Measurements from ENCODE around the gene ZNFX1. TPM values are rescaled to one million over a fixed set of nuclear protein-coding genes. Genes with fewer than 3 reads are reported as not detected.
"Not testable (repeated sequence)": the region's sequence is repeated elsewhere in the genome, so short reads cannot be mapped to it uniquely, and the experiment has no call there.

Gene ZNFX1
- total RNA-seq, 1 donor from 2014 or later, result 77.4 TPM

DNA sequence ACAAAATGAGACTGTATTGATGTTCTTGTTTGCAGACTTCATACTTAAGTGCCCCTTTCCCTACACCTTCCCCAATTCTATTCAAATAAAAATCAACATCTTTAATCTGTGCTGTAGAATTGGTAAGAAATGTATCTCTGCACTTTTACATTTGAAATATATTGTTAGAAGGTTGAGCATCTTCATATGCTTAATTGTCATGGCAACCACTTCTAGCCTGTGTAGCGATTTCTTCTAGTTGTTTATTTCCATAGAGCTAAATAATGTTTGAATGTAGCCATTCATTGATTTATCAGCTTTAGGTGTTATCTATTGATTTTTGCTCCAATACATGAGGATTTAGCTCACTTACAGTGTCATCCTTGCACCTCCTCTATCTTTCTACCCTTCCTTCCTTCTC, 37.7 kb upstream of the ZNFX1 start:
- FAIRE-seq, result no peak
- peaks cover 57% of the 10 kb centered on the region for H3K27me3 ChIP-seq (ENCODE audit: insufficient read depth, low read length)

DNA sequence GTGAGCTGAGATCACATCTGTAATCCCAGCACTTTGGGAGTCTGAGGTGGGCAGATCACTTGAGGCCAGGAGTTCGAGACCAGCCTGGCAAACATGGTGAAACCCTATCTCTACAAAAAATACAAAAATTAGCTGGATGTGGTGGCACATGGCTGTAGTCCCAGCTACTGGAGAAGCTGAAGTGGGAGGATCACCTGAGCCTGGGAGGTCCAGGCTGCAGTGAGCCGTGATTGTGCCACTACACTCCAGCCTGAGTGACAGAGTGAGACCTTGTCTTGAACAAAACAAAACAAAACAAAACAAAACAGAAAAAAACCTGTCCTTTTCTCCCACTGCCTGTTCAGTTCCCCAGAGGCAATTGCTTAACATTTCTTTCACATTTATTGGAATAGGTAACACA, 36.2 kb upstream of the ZNFX1 start:
- peaks cover 45% of the 10 kb centered on the region for H3K27me3 ChIP-seq (ENCODE audit: insufficient read depth, low read length)
- not testable (repeated sequence) for H3K4me3 Mint-ChIP-seq (ENCODE audit: unreplicated experiment); H3K27ac ChIP-seq (ENCODE audit: low read depth, low read length); H3K9ac ChIP-seq (ENCODE audit: low read length); H3K36me3 Mint-ChIP-seq (ENCODE audit: low read depth, unreplicated experiment); H3K4me3 ChIP-seq (ENCODE audit: insufficient read depth, low read depth, low read length); H2AFZ ChIP-seq (ENCODE audit: low read depth, low read length); H4K20me1 ChIP-seq (ENCODE audit: insufficient read depth, low read length); H3K4me1 ChIP-seq (ENCODE audit: insufficient read depth, low read length); FAIRE-seq; DNase-seq (ENCODE audit: low read depth); H3K9me3 ChIP-seq (ENCODE audit: insufficient read depth, low read depth, low read length); H3K79me2 ChIP-seq (ENCODE audit: insufficient read depth, low read length); H3K9me3 Mint-ChIP-seq (ENCODE audit: unreplicated experiment); H3K4me1 Mint-ChIP-seq (ENCODE audit: low read depth, unreplicated experiment); H3K36me3 ChIP-seq (ENCODE audit: insufficient read depth, low read length); H3K27ac Mint-ChIP-seq (ENCODE audit: unreplicated experiment); H3K4me2 ChIP-seq (ENCODE audit: low read length)
- peaks cover 60% of the 10 kb centered on the region for H3K27me3 Mint-ChIP-seq (ENCODE audit: low read depth, unreplicated experiment)

More for the DNA sequence above, 37.7 kb upstream of the ZNFX1 start:
- Histone ChIP-seq H4K20me1 (ENCODE audit: insufficient read depth, low read length) (no peaks in the 10 kb centered on the region), H3K4me3 (ENCODE audit: insufficient read depth, low read depth, low read length) (no peak overlapping the region), H2AFZ (ENCODE audit: low read depth, low read length) (no peak overlapping the region), H3K4me1 (ENCODE audit: insufficient read depth, low read length) (peaks cover 6% of the 10 kb centered on the region), H3K79me2 (ENCODE audit: insufficient read depth, low read length) (no peaks in the 10 kb centered on the region), H3K36me3 (ENCODE audit: insufficient read depth, low read length) (no peaks in the 10 kb centered on the region), H3K4me2 (ENCODE audit: low read length) (no peak overlapping the region), H3K9ac (ENCODE audit: low read length) (no peak overlapping the region), H3K27ac (ENCODE audit: low read depth, low read length) (no peak overlapping the region), H3K9me3 (ENCODE audit: insufficient read depth, low read depth, low read length) (no peaks in the 10 kb centered on the region)
- no peaks in the 10 kb centered on the region for H3K4me1 Mint-ChIP-seq (ENCODE audit: low read depth, unreplicated experiment)
- no peak overlapping the region for H3K4me3 Mint-ChIP-seq (ENCODE audit: unreplicated experiment)
- DNase-seq (ENCODE audit: low read depth), result no peak
- peaks cover 6% of the 10 kb centered on the region for H3K9me3 Mint-ChIP-seq (ENCODE audit: unreplicated experiment)
- no peak for TF ChIP-seq EZH2 (IDR thresholded peaks at IDR 0.05; ENCODE audit: insufficient read depth, low read length)
- TF ChIP-seq, protein P1, sequence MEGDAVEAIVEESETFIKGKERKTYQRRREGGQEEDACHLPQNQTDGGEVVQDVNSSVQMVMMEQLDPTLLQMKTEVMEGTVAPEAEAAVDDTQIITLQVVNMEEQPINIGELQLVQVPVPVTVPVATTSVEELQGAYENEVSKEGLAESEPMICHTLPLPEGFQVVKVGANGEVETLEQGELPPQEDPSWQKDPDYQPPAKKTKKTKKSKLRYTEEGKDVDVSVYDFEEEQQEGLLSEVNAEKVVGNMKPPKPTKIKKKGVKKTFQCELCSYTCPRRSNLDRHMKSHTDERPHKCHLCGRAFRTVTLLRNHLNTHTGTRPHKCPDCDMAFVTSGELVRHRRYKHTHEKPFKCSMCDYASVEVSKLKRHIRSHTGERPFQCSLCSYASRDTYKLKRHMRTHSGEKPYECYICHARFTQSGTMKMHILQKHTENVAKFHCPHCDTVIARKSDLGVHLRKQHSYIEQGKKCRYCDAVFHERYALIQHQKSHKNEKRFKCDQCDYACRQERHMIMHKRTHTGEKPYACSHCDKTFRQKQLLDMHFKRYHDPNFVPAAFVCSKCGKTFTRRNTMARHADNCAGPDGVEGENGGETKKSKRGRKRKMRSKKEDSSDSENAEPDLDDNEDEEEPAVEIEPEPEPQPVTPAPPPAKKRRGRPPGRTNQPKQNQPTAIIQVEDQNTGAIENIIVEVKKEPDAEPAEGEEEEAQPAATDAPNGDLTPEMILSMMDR (IDR thresholded peaks at IDR 0.05; ENCODE audit: insufficient read depth, low read depth, low read length), result no peak
- peaks cover 75% of the 10 kb centered on the region for H3K27me3 Mint-ChIP-seq (ENCODE audit: low read depth, unreplicated experiment)
- H3K36me3 Mint-ChIP-seq (ENCODE audit: low read depth, unreplicated experiment), result peaks cover 3% of the 10 kb centered on the region
- H3K27ac Mint-ChIP-seq (ENCODE audit: unreplicated experiment), result no peak overlapping the region

DNA sequence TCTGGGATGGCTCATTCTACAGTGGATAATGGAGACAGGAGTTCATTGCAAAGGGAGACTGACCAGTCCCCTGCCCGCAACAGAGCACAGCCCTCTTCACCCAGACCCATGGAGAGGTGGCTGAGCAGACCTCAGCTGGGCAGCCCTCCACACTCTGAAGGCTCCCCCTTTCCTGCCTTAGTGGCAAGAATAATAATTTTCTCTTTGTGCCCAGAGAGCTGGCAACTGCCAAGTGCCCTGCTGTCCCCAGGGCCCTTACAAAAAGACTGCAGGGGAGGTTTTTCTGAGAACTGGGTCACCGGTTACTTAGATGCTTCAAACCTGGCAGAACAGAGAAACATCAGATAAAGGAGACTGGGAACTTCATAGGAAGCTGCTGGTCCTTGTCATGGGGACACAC, 35.4 kb upstream of the ZNFX1 start:
- peaks cover 8% of the 10 kb centered on the region for H3K9me3 Mint-ChIP-seq (ENCODE audit: unreplicated experiment)
- Histone ChIP-seq H3K79me2 (ENCODE audit: insufficient read depth, low read length) (no peaks in the 10 kb centered on the region), H3K4me1 (ENCODE audit: insufficient read depth, low read length) (no peaks in the 10 kb centered on the region), H3K27ac (ENCODE audit: low read depth, low read length) (no peak overlapping the region), H3K9me3 (ENCODE audit: insufficient read depth, low read depth, low read length) (no peaks in the 10 kb centered on the region), H3K36me3 (ENCODE audit: insufficient read depth, low read length) (no peaks in the 10 kb centered on the region), H3K4me2 (ENCODE audit: low read length) (no peak overlapping the region), H2AFZ (ENCODE audit: low read depth, low read length) (no peak overlapping the region), H3K4me3 (ENCODE audit: insufficient read depth, low read depth, low read length) (no peak overlapping the region), H3K9ac (ENCODE audit: low read length) (no peak overlapping the region), H4K20me1 (ENCODE audit: insufficient read depth, low read length) (no peaks in the 10 kb centered on the region), H3K27me3 (ENCODE audit: insufficient read depth, low read length) (peaks cover 37% of the 10 kb centered on the region)
- DNase-seq (ENCODE audit: low read depth) (no peak), FAIRE-seq (no peak)
- no peak overlapping the region for H3K27ac Mint-ChIP-seq (ENCODE audit: unreplicated experiment)
- TF ChIP-seq EZH2 (IDR thresholded peaks at IDR 0.05; ENCODE audit: insufficient read depth, low read length), result no peak
- TF ChIP-seq, protein P1 (IDR thresholded peaks at IDR 0.05; ENCODE audit: insufficient read depth, low read depth, low read length), result no peak
- H3K4me3 Mint-ChIP-seq (ENCODE audit: unreplicated experiment), result no peak overlapping the region
- H3K4me1 Mint-ChIP-seq (ENCODE audit: low read depth, unreplicated experiment), result no peaks in the 10 kb centered on the region
- H3K27me3 Mint-ChIP-seq (ENCODE audit: low read depth, unreplicated experiment), result peaks cover 55% of the 10 kb centered on the region
- peaks cover 1% of the 10 kb centered on the region for H3K36me3 Mint-ChIP-seq (ENCODE audit: low read depth, unreplicated experiment)

Measured in astrocyte (in vitro differentiated cells and primary cell).